Type B pancreatic cell (in vitro differentiated cells): ENCODE data around the gene KLC1. TPM values are rescaled to one million over a fixed set of nuclear protein-coding genes. Genes with fewer than 3 reads are reported as not detected.
A peak's percentile ranks its signal among the peaks of the same experiment; 100 is the strongest.

Source experiments
- DNase-seq: peaks from one replicate; pipeline ENCODE4 v3.0.0; 2021; ENCODE audit warnings: mixed read lengths; ENCODE audit not compliant: unreplicated experiment; ENCODE audit errors: extremely low spot score
- H3K27ac Mint-ChIP-seq: 2 replicates; pipeline ENCODE4 v1.8.0; 2021; ENCODE audit warnings: mild to moderate bottlenecking, mixed read lengths
- H3K27me3 Mint-ChIP-seq: 2 replicates; pipeline ENCODE4 v1.8.0; 2021; ENCODE audit warnings: mixed read lengths
- H3K36me3 Mint-ChIP-seq: 2 replicates; pipeline ENCODE4 v1.8.0; 2021; ENCODE audit warnings: mixed read lengths
- H3K4me1 Mint-ChIP-seq: one replicate; pipeline ENCODE4 v1.8.0; 2021; ENCODE audit warnings: mixed read lengths; ENCODE audit not compliant: unreplicated experiment
- H3K4me3 Mint-ChIP-seq: 2 replicates; pipeline ENCODE4 v1.8.0; 2021; ENCODE audit warnings: mild to moderate bottlenecking, mixed read lengths
- H3K9me3 Mint-ChIP-seq: 2 replicates; pipeline ENCODE4 v1.8.0; 2021; ENCODE audit warnings: mixed read lengths
- total RNA-seq: library from RNA; stranded (reverse); gene quantifications from 2 replicates; pipeline ENCODE4 v1.2.1, GENCODE V29; 2021; ENCODE audit warnings: low replicate concordance
- TF ChIP-seq, protein P1 (sequence below): fragments of 200-600 bp; sonication (generic); conservative IDR thresholded peaks from 2 replicates; pipeline ENCODE4 v1.5.0; 2021; ENCODE audit warnings: antibody characterized with exemption, mild to moderate bottlenecking

Gene KLC1
- total RNA-seq, 1 donor from 2014 or later: 145 TPM

DNA sequence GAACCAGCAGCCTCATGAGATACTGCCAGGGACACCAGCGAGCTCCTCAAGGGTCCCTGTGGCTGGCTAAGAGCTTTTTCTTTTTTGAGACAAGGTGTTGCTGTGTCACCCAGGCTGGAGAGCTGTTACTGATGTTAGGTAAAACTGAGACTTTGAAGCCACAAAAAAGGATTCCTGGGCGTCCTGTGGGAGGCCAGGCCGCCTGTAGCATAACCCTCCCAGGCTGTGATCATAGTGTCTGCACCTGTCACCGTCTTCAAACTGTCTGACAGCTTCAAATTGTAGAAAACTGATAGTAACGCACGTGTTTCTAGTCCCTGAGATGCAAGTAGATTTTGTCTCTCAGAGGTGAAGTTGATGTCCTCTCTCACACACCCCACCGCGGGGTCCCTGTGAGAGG is 90.7 kb downstream of the KLC1 start:
- Mint-ChIP-seq H3K36me3 (peaks cover 3% of the 10 kb centered on the region), H3K4me3 (peak overlapping the region; percentile 63), H3K27ac (peak overlapping the region; percentile 5), H3K9me3 (no peaks in the 10 kb centered on the region), H3K27me3 (peaks cover 3% of the 10 kb centered on the region), H3K4me1 (peaks cover 40% of the 10 kb centered on the region)
- no peak for DNase-seq
- TF ChIP-seq, protein P1, sequence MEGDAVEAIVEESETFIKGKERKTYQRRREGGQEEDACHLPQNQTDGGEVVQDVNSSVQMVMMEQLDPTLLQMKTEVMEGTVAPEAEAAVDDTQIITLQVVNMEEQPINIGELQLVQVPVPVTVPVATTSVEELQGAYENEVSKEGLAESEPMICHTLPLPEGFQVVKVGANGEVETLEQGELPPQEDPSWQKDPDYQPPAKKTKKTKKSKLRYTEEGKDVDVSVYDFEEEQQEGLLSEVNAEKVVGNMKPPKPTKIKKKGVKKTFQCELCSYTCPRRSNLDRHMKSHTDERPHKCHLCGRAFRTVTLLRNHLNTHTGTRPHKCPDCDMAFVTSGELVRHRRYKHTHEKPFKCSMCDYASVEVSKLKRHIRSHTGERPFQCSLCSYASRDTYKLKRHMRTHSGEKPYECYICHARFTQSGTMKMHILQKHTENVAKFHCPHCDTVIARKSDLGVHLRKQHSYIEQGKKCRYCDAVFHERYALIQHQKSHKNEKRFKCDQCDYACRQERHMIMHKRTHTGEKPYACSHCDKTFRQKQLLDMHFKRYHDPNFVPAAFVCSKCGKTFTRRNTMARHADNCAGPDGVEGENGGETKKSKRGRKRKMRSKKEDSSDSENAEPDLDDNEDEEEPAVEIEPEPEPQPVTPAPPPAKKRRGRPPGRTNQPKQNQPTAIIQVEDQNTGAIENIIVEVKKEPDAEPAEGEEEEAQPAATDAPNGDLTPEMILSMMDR: no peak

GRCh38 chr14:103721334-103722120 is 92.5 kb downstream of the KLC1 start:
- Mint-ChIP-seq H3K27ac (no peak overlapping the region), H3K4me1 (peaks cover 36% of the 10 kb centered on the region), H3K9me3 (no peaks in the 10 kb centered on the region), H3K36me3 (no peaks in the 10 kb centered on the region), H3K27me3 (no peaks in the 10 kb centered on the region), H3K4me3 (no peak overlapping the region)
- TF ChIP-seq, protein P1: no peak
- DNase-seq: no peak

- no peaks in the 10 kb centered on the region for H3K9me3 Mint-ChIP-seq
- no peak overlapping the region for H3K27ac Mint-ChIP-seq
- no peaks in the 10 kb centered on the region for H3K27me3 Mint-ChIP-seq
- TF ChIP-seq, protein P1: no peak
- H3K4me3 Mint-ChIP-seq: no peak overlapping the region
- peaks cover 17% of the 10 kb centered on the region for H3K4me1 Mint-ChIP-seq
- H3K36me3 Mint-ChIP-seq: peaks cover 3% of the 10 kb centered on the region
- no peak for DNase-seq
These were observed 94.7 kb downstream of the KLC1 start for GRCh38 chr14:103723748-103724081.

DNA sequence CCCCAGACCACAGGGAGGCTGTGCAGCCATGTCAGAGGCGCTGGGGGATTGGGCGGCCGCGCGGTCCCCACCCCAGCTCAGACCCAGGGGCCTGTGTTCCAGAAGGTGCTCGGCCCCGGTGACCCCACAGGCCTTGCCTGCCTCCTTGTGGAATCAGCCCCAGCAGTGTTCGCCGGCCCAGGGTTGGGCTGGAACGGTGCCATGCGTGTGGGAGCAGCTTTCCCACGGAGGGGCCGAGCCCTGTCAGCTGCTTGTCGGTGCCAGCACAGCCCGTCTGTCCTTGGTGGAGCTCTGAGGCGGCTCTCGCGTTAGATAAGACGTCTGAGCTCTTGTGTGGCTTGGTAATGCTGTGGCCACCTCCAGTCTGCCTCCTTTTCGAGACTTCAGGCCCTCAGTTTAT is 95.1 kb downstream of the KLC1 start:
- DNase-seq: no peak
- H3K27ac Mint-ChIP-seq: no peak overlapping the region
- no peaks in the 10 kb centered on the region for H3K27me3 Mint-ChIP-seq
- H3K9me3 Mint-ChIP-seq: no peaks in the 10 kb centered on the region
- peaks cover 17% of the 10 kb centered on the region for H3K4me1 Mint-ChIP-seq
- H3K4me3 Mint-ChIP-seq: no peak overlapping the region
- TF ChIP-seq, protein P1: no peak
- peaks cover 3% of the 10 kb centered on the region for H3K36me3 Mint-ChIP-seq

GRCh38 chr14:103725001-103725682 is 96.1 kb downstream of the KLC1 start:
- H3K9me3 Mint-ChIP-seq: no peaks in the 10 kb centered on the region
- H3K36me3 Mint-ChIP-seq: peaks cover 3% of the 10 kb centered on the region
- H3K27ac Mint-ChIP-seq: peak overlapping the region; percentile 48
- TF ChIP-seq, protein P1: no peak
- H3K4me3 Mint-ChIP-seq: no peak overlapping the region
- no peaks in the 10 kb centered on the region for H3K27me3 Mint-ChIP-seq
- H3K4me1 Mint-ChIP-seq: peaks cover 17% of the 10 kb centered on the region
- DNase-seq: no peak
